Activated CD4-positive, alpha-beta T cell treated with anti-CD3 and anti-CD28 coated beads, Interleukin-10, Interleukin-2, amounts not matched to agents 100 ng/mL and 50 ng/mL, durations not matched to agents 16 hours and 8 hours (primary cell): ENCODE data around the gene OTOGL.

Source experiments
- DNase-seq: peaks from one replicate; pipeline ENCODE4 v3.0.0-alpha.2; 2020

The OTOGL gene

GRCh38 chr12:80381121-80381520, 281.8 kb downstream of the OTOGL start:
- DNase-seq, result no peak

DNA sequence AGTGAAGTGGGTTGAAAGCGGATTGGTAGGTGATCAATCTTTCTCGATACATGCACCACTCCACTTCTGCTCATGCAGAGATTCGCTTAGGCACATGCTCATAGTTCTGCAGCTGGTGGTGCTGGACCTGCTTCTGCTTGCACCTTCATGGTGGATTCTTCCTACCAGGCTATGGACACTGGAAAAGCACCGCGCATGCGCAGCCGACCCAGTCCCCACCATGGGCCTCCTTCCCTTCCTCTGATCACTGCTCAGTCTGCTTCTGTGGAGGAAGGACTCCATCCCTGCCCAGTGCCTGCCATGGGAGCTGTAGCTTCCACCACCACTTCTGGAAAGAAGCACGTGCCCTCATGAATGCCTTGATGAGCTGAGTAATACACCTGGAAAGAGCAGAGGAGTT, 282.9 kb downstream of the OTOGL start:
- DNase-seq, result no peak

DNA sequence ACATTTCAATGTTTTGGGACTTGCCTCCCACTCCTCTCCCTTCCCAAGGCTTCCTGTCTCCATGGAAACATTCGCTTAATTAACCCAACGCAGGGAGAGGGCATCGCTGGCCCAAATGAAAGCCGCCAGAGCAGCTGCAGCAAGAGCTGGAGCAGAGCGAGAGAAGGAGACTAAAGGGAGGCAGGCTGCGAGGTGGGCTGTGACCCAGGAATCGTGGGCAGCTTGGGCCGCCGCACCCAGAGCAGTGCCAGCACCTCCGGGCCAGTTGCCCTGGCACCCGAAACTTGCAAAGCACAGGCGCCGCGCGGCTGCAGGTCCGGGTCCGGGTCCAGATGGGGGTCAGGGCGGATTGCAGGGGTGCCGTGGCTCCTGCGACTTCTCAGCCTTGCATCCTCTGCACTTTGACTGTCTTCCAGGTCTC, 301.2 kb downstream of the OTOGL start:
- DNase-seq, result no peak

DNA sequence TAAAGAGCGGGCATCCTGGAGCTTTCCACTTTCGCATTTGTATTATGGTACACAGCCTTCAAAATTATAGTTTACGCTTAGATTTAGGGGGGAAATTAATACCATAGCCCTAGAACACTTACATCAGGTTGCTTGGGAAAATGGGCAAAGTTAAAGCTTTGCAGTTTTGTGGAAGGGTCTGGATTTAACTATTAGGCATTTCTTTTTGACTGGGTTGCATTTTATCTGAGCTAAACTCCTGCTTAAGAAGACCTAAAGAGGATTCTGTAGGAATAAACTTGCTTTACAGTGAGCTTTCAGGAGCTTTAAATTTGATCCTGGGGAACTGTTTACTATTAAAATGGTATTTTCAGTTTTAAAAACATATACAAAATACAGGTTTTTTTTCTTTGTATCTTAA, 301.9 kb downstream of the OTOGL start:
- DNase-seq, result no peak

- DNase-seq, result no peak
Measured at GRCh38 chr12:80404629-80405028, 305.3 kb downstream of the OTOGL start.

GRCh38 chr12:80406253-80406652, 306.9 kb downstream of the OTOGL start:
- DNase-seq, result no peak

GRCh38 chr12:80411787-80412186, 312.4 kb downstream of the OTOGL start:
- DNase-seq, result no peak

- DNase-seq, result peak; percentile 47
Measured at GRCh38 chr12:80412343-80412953, 313.1 kb downstream of the OTOGL start.

DNA sequence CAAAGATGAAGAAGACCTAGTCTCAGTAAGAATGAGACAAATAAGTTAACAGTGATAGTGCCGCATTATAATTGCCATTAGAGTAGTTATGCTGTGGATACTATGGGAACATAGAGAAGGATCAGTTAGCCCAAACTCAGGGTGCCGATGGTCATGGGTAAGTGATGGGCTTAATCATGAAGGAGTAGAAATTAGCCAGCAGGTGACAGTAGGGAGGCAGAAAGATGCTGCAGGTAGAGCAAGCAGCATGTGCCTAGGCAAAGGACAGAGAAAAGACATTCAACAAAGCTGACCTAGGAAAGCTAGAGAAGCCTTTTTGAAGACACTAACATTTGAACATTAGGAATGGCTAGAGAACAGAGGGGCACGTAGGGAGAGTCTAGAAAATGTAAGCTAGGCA, 314.1 kb downstream of the OTOGL start:
- DNase-seq, result no peak

GRCh38 chr12:80415466-80415865, 316.1 kb downstream of the OTOGL start:
- DNase-seq, result no peak

DNA sequence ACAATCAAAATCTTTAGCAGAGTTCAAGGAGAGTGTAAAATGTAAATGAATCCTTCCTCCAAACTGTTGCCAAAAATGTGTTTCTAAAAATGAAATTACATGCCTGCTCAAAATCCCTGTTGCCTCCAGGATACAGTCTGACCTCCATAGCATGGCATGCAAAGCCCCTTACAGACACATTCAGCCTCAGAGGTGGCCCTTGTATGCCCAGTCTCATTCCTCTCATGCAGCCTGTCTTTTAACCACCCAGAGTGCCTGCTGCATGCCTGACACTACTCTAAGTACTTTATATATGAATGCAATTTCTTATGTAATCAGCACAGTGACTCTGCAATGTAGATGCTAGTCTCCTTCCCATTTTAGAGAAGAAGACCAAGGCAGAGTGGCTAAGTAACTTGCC, 320.3 kb downstream of the OTOGL start:
- no peak for DNase-seq

GRCh38 chr12:80420075-80420474, 320.7 kb downstream of the OTOGL start:
- no peak for DNase-seq

- no peak for DNase-seq
Measured at GRCh38 chr12:80422550-80422949, 323.2 kb downstream of the OTOGL start.
